GM12878 (cell line): ENCODE results near the gene PPM1J. TPM values are rescaled to one million over a fixed set of nuclear protein-coding genes. Genes with fewer than 3 reads are reported as not detected.

Source experiments
- ATF7 ChIP-seq: fragments of 450-650 bp; IDR thresholded peaks from 2 replicates; pipeline ENCODE4 v1.6.1; 2016; ENCODE audit warnings: low read depth, mild to moderate bottlenecking
- CBX5 ChIP-seq: sonication (generic); IDR thresholded peaks from 2 replicates; pipeline ENCODE4 v1.6.1; 2016; ENCODE audit warnings: low read depth, moderate library complexity, mild to moderate bottlenecking, inconsistent platforms
- CREB1 ChIP-seq: IDR thresholded peaks from 2 replicates; pipeline ENCODE4 v1.6.1; 2012; ENCODE audit warnings: low read depth, mild to moderate bottlenecking, inconsistent platforms
- NFXL1 ChIP-seq: fragments of 450-650 bp; IDR thresholded peaks from 2 replicates; pipeline ENCODE4 v1.6.1; 2017; ENCODE audit warnings: antibody characterized with exemption, mild to moderate bottlenecking, borderline replicate concordance
- TARDBP ChIP-seq: IDR thresholded peaks from 2 replicates; pipeline ENCODE4 v1.6.1; 2016; ENCODE audit warnings: borderline replicate concordance
- polyA plus RNA-seq, 11 experiments: library from polyadenylated mRNA; depleted of rRNA in 4 of 11; unstranded in 6 of 11; stranded (reverse) in 5 of 11; fragments of >200 nt; fragmentation: Nextera tagmentation in 4 of 11; fragmentation: Illumina TruSeq in 1 of 11; extraction: Ambion mirVana in 4 of 11; extraction: Trizol in 1 of 11; gene quantifications; 1 replicate in 1 of 11; 2 replicates in 10 of 11; pipeline versions ENCODE4 v1.2.1 to v1.2.3, GENCODE V29; 2011 to 2016; ENCODE audit warnings: inconsistent platforms in 2 of 11, missing spikeins in 2 of 11, low read depth in 1 of 11
- total RNA-seq, 4 experiments: library from RNA; depleted of rRNA in 3 of 4; stranded (reverse); fragments of >200 nt in 3 of 4; fragmentation: Illumina TruSeq in 1 of 4; extraction: Trizol in 1 of 4; gene quantifications; 2 replicates each; pipeline versions ENCODE4 v1.2.1 to v1.2.3, GENCODE V29; 2013 to 2021
- TF ChIP-seq, protein P1 (sequence below): fragments of 450-650 bp; formaldehyde crosslinking; IDR thresholded peaks from 2 replicates; pipeline ENCODE4 v1.5.0; 2022; ENCODE audit warnings: mild to moderate bottlenecking, missing genetic modification characterization
- TF ChIP-seq, protein P2 (sequence below): IDR thresholded peaks from 2 replicates; pipeline ENCODE4 v1.6.1; 2012; ENCODE audit warnings: low read depth, low read length, improper control_type of control experiment
- TF ChIP-seq, protein P3 (sequence below): IDR thresholded peaks from 2 replicates; pipeline ENCODE4 v1.6.1; 2011; ENCODE audit warnings: mild to moderate bottlenecking, low read depth, low read length, moderate library complexity; ENCODE audit not compliant: insufficient replicate concordance
- TF ChIP-seq, protein P4 (sequence below): fragments of 150-350 bp; IDR thresholded peaks from 2 replicates; pipeline ENCODE4 v1.6.1; 2014; ENCODE audit warnings: mild to moderate bottlenecking, low read depth, low read length

PPM1J gene
- total and polyA plus RNA-seq, 10 of the 15 experiments (the other 5 are each of a cell fraction or from before 2014, with no cell fraction given), result 0.07 to 1.8 (median 0.59) TPM; not detected in 1

DNA sequence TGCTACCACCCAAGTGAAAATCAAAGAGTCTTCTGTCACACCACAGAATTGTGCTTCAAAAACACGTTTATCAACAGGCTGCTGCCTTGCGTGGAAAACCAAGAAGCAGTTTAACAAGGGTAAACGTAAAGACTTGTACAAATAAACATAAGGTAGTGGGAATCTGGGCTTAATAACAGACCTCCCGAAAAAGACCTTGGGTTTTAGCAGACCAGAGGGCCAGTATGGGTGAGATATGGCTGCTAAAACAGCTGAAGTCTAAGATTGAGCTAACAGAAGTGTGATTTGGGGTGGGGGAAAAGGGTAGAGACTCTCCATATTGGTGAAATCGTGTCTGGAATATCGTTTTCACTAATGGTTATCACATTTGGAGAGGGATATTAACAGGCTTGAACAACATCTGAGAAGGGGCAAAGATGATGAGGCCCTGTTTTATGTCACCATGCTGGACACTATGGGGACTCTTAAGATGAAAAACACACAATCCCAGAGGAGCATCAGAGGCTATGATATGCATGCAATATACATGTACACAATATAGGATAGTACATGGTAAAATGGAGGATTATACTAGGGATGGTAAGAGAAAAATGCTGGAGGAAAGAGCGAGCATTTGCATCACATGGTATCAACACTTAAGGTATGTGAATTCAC lies 39.3 kb downstream of the PPM1J start (continued):
- TF ChIP-seq, protein P1, sequence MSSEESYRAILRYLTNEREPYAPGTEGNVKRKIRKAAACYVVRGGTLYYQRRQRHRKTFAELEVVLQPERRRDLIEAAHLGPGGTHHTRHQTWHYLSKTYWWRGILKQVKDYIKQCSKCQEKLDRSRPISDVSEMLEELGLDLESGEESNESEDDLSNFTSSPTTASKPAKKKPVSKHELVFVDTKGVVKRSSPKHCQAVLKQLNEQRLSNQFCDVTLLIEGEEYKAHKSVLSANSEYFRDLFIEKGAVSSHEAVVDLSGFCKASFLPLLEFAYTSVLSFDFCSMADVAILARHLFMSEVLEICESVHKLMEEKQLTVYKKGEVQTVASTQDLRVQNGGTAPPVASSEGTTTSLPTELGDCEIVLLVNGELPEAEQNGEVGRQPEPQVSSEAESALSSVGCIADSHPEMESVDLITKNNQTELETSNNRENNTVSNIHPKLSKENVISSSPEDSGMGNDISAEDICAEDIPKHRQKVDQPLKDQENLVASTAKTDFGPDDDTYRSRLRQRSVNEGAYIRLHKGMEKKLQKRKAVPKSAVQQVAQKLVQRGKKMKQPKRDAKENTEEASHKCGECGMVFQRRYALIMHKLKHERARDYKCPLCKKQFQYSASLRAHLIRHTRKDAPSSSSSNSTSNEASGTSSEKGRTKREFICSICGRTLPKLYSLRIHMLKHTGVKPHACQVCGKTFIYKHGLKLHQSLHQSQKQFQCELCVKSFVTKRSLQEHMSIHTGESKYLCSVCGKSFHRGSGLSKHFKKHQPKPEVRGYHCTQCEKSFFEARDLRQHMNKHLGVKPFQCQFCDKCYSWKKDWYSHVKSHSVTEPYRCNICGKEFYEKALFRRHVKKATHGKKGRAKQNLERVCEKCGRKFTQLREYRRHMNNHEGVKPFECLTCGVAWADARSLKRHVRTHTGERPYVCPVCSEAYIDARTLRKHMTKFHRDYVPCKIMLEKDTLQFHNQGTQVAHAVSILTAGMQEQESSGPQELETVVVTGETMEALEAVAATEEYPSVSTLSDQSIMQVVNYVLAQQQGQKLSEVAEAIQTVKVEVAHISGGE, result no peak
- TF ChIP-seq CBX5 (no peak), TARDBP (no peak), CREB1 (no peak), NFXL1 (no peak), ATF7 (no peak)
- TF ChIP-seq, protein P2, sequence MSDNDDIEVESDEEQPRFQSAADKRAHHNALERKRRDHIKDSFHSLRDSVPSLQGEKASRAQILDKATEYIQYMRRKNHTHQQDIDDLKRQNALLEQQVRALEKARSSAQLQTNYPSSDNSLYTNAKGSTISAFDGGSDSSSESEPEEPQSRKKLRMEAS, result no peak
- TF ChIP-seq, protein P3, sequence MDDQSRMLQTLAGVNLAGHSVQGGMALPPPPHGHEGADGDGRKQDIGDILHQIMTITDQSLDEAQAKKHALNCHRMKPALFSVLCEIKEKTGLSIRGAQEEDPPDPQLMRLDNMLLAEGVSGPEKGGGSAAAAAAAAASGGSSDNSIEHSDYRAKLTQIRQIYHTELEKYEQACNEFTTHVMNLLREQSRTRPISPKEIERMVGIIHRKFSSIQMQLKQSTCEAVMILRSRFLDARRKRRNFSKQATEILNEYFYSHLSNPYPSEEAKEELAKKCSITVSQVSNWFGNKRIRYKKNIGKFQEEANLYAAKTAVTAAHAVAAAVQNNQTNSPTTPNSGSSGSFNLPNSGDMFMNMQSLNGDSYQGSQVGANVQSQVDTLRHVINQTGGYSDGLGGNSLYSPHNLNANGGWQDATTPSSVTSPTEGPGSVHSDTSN, result no peak
- TF ChIP-seq, protein P4, sequence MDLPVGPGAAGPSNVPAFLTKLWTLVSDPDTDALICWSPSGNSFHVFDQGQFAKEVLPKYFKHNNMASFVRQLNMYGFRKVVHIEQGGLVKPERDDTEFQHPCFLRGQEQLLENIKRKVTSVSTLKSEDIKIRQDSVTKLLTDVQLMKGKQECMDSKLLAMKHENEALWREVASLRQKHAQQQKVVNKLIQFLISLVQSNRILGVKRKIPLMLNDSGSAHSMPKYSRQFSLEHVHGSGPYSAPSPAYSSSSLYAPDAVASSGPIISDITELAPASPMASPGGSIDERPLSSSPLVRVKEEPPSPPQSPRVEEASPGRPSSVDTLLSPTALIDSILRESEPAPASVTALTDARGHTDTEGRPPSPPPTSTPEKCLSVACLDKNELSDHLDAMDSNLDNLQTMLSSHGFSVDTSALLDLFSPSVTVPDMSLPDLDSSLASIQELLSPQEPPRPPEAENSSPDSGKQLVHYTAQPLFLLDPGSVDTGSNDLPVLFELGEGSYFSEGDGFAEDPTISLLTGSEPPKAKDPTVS, result no peak
